Adrenal gland (tissue), 5 donors: ENCODE measurements around the gene LPCAT1.

Source experiments
- CTCF ChIP-seq, 6 experiments: fragments of 450-650 bp in 4 of 6; fragments of 200-600 bp in 2 of 6; sonication (generic) in 1 of 6; IDR thresholded peaks; 1 replicate in 5 of 6; 2 replicates in 1 of 6; pipeline versions ENCODE4 v1.5.1 to v1.8.0; 2016 to 2021; ENCODE audit warnings: antibody characterized with exemption in 6 of 6, mild to moderate bottlenecking in 2 of 6, moderate library complexity in 1 of 6
- POLR2A ChIP-seq, 2 donors: fragments of 450-650 bp; IDR thresholded peaks; one replicate each; pipeline ENCODE4 v1.6.1; 2017; ENCODE audit warnings: antibody characterized with exemption in 2 of 2, mild to moderate bottlenecking in 2 of 2, moderate library complexity in 1 of 2
- donor health status: DM: no; HTN: no; CAD: no.

GRCh38 chr5:1506242-1507013 is 17.3 kb downstream of the LPCAT1 start:
- TF ChIP-seq CTCF (IDR thresholded peaks at IDR 0.05) (no peak), POLR2A (IDR thresholded peaks at IDR 0.05) (no peak)
